Measurements from ENCODE around the gene STK16. TPM values are rescaled to one million over a fixed set of nuclear protein-coding genes. Genes with fewer than 3 reads are reported as not detected.

The STK16 gene
- total RNA-seq, 1 donor from 2014 or later = 21.4 TPM

GRCh38 chr2:219250049-219250781, 4.9 kb downstream of the STK16 start:
- H3K27ac ChIP-seq = peak overlapping the region; percentile 91
- H3K4me3 ChIP-seq = peak overlapping the region; percentile 36
- no peaks in the 10 kb centered on the region for H3K27me3 ChIP-seq
- TF ChIP-seq CTCF (IDR thresholded peaks at IDR 0.05) = no peak
- H3K36me3 ChIP-seq = peaks cover 19% of the 10 kb centered on the region
- peaks cover 65% of the 10 kb centered on the region for H3K4me1 ChIP-seq
- intact Hi-C loops (cut with DNase I) = no loop called here
- no peaks in the 10 kb centered on the region for H3K9me3 ChIP-seq
- no peak for ATAC-seq
- no peak for DNase-seq

GRCh38 chr2:219251656-219252055, 6.4 kb downstream of the STK16 start:
- H3K4me1 ChIP-seq = peaks cover 56% of the 10 kb centered on the region
- H3K36me3 ChIP-seq = peaks cover 19% of the 10 kb centered on the region
- H3K27me3 ChIP-seq = no peaks in the 10 kb centered on the region
- TF ChIP-seq CTCF (IDR thresholded peaks at IDR 0.05) = no peak
- ATAC-seq (no peak), DNase-seq (no peak)
- intact Hi-C loops (cut with DNase I) = no loop called here
- H3K9me3 ChIP-seq = no peaks in the 10 kb centered on the region
- H3K4me3 ChIP-seq = peak overlapping the region; percentile 77
- peak overlapping the region; percentile 81 for H3K27ac ChIP-seq

GRCh38 chr2:219252084-219252483, 6.8 kb downstream of the STK16 start:
- H3K36me3 ChIP-seq = peaks cover 16% of the 10 kb centered on the region
- H3K27me3 ChIP-seq = no peaks in the 10 kb centered on the region
- ATAC-seq = no peak
- intact Hi-C loops (cut with DNase I) = no loop called here
- DNase-seq = no peak
- H3K27ac ChIP-seq = peak overlapping the region; percentile 81
- H3K4me3 ChIP-seq = peak overlapping the region; percentile 77
- no peaks in the 10 kb centered on the region for H3K9me3 ChIP-seq
- no peak for TF ChIP-seq CTCF (IDR thresholded peaks at IDR 0.05)
- peaks cover 51% of the 10 kb centered on the region for H3K4me1 ChIP-seq

- H3K4me3 ChIP-seq = peak overlapping the region; percentile 77
- no peak for ATAC-seq
- intact Hi-C loops (cut with DNase I) = no loop called here
- H3K4me1 ChIP-seq = peaks cover 48% of the 10 kb centered on the region
- TF ChIP-seq CTCF (IDR thresholded peaks at IDR 0.05) = no peak
- peak overlapping the region; percentile 81 for H3K27ac ChIP-seq
- H3K9me3 ChIP-seq = no peaks in the 10 kb centered on the region
- H3K36me3 ChIP-seq = peaks cover 12% of the 10 kb centered on the region
- H3K27me3 ChIP-seq = no peaks in the 10 kb centered on the region
- DNase-seq = no peak
Measured at GRCh38 chr2:219252570-219252899, 7.3 kb downstream of the STK16 start.

GRCh38 chr2:219252900-219253752, 7.8 kb downstream of the STK16 start, which contains the start of gene TUBA4B:
TSS of gene TUBA4B (plus strand) at chr2:219253243. CDS start at chr2:219253408, 165 bp downstream.
- peak within 1 kb of the TSS; percentile 77 for H3K4me3 ChIP-seq
- no peaks in the 10 kb centered on the region for H3K9me3 ChIP-seq
- no peaks in the 10 kb centered on the region for H3K27me3 ChIP-seq
- DNase-seq (peak; percentile 80), ATAC-seq (peak; percentile 5)
- peaks cover 43% of the 10 kb centered on the region for H3K4me1 ChIP-seq
- peak within 1 kb of the TSS; percentile 81 for H3K27ac ChIP-seq
- no peak for TF ChIP-seq CTCF (IDR thresholded peaks at IDR 0.05)
- intact Hi-C loops (cut with DNase I) = no loop called here
- H3K36me3 ChIP-seq = peaks cover 6% of the 10 kb centered on the region
